Mucosa of descending colon (tissue), 3 donors: ENCODE data around the gene HFM1. TPM values are rescaled to one million over a fixed set of nuclear protein-coding genes. Genes with fewer than 3 reads are reported as not detected.
"Not testable (repeated sequence)": the region's sequence is repeated elsewhere in the genome, so short reads cannot be mapped to it uniquely, and the experiment has no call there.

Experiments used
- ATAC-seq: fragments of 200-7000 bp; cut with Tn5 transposase; one replicate; pipeline ENCODE4 v1.9.1; 2020; ENCODE audit warnings: mild to moderate bottlenecking, moderate library complexity
- DNase-seq, 3 donors: peaks; one replicate each; pipeline ENCODE4 v3.0.0-alpha.2; 2020
- H3K36me3 ChIP-seq: fragments of 200-600 bp; one replicate; pipeline ENCODE4 v1.8.0; 2021; ENCODE audit warnings: low read depth, mild to moderate bottlenecking
- H3K4me1 ChIP-seq: fragments of 200-600 bp; one replicate; pipeline ENCODE4 v1.8.0; 2021; ENCODE audit warnings: low read depth, mild to moderate bottlenecking
- H3K4me3 ChIP-seq: fragments of 200-600 bp; one replicate; pipeline ENCODE4 v1.8.0; 2021; ENCODE audit warnings: mild to moderate bottlenecking
- H3K9me3 ChIP-seq: fragments of 200-600 bp; one replicate; pipeline ENCODE4 v1.8.0; 2021; ENCODE audit warnings: mild to moderate bottlenecking
- intact Hi-C, 2 donors: fragments of 100-400 bp; cut with DNase I in 1 of 2; cut with micrococcal nuclease in 1 of 2; formaldehyde crosslinking; loops; one replicate each; pipeline versions ENCODE4 v1.11.0 to v1.11.1; 2022; cut with DNase I, micrococcal nuclease
- total RNA-seq, 3 donors: library from RNA; stranded (reverse); fragmentation: NEBNext Ultra II Directional in 2 of 3; extraction: Animal tissue kit (Norgen Biotek cat#: 25700) in 2 of 3; gene quantifications; one replicate each; pipeline versions ENCODE4 v1.2.1 to v1.2.4, GENCODE V29; 2021 to 2023
- TF ChIP-seq, protein P1 (sequence below): fragments of 200-600 bp; IDR thresholded peaks from one replicate; pipeline ENCODE4 v1.8.0; 2022; ENCODE audit warnings: antibody characterized with exemption, mild to moderate bottlenecking
- donor health status: DM: no; HTN: no; CAD: no; lungs with moderate emphysema.
- donor health status: DM: no; HTN: no; CAD: no.
- donor health status: DM: no; HTN: yes; CAD: no.

The HFM1 gene
- total RNA-seq, 3 donors from 2014 or later = 0.12 to 1.2 (median 0.22) TPM

DNA sequence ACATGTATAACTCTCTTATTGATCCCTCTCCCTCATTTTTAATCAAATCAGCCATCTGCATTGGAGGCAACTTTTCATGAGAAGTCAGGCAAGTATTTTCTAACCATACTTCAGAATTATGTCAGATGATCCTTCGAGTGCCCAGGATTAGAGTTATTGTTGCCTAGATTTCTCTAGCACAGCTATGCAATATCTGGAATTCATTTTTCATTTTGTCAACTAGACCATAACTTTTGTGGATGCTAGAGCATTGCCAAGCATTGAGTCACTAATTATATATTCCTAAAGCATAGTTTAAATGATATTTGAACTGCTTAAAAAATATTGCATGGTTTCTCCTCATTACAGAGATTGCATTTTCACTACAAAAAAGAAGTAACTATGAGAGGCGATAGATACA lies 21.2 kb downstream of the HFM1 start:
- TF ChIP-seq, protein P1, sequence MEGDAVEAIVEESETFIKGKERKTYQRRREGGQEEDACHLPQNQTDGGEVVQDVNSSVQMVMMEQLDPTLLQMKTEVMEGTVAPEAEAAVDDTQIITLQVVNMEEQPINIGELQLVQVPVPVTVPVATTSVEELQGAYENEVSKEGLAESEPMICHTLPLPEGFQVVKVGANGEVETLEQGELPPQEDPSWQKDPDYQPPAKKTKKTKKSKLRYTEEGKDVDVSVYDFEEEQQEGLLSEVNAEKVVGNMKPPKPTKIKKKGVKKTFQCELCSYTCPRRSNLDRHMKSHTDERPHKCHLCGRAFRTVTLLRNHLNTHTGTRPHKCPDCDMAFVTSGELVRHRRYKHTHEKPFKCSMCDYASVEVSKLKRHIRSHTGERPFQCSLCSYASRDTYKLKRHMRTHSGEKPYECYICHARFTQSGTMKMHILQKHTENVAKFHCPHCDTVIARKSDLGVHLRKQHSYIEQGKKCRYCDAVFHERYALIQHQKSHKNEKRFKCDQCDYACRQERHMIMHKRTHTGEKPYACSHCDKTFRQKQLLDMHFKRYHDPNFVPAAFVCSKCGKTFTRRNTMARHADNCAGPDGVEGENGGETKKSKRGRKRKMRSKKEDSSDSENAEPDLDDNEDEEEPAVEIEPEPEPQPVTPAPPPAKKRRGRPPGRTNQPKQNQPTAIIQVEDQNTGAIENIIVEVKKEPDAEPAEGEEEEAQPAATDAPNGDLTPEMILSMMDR = no peak
- no peak overlapping the region for H3K4me3 ChIP-seq
- intact Hi-C loops = no loop called here
- H3K36me3 ChIP-seq = no peaks in the 10 kb centered on the region
- H3K9me3 ChIP-seq = no peaks in the 10 kb centered on the region
- H3K4me1 ChIP-seq = no peaks in the 10 kb centered on the region
- ATAC-seq = no peak
- no peak for DNase-seq

DNA sequence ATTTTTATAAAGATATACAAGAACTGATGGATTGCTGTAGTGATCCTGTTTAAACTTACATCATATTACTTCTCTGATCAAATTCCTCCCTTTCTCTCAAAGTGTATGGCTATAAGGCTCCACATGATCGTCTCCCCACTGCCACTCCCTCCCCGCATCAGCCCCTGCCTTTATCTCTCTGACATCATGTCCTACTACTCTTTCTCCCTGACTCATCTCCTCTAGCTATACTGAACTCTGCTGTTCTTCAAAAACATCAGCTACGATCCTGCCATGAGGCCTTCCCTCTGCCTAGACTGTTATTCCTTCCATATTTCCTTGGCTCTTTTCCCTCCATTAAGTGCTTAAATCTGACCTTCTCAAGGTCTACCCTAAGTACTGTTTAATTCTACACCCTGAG lies 22.8 kb downstream of the HFM1 start:
- DNase-seq (no peak), ATAC-seq (no peak)
- H3K36me3 ChIP-seq = no peaks in the 10 kb centered on the region
- TF ChIP-seq, protein P1 = no peak
- H3K4me3 ChIP-seq = no peak overlapping the region
- H3K4me1 ChIP-seq = no peaks in the 10 kb centered on the region
- intact Hi-C loops = no loop called here
- H3K9me3 ChIP-seq = no peaks in the 10 kb centered on the region

DNA sequence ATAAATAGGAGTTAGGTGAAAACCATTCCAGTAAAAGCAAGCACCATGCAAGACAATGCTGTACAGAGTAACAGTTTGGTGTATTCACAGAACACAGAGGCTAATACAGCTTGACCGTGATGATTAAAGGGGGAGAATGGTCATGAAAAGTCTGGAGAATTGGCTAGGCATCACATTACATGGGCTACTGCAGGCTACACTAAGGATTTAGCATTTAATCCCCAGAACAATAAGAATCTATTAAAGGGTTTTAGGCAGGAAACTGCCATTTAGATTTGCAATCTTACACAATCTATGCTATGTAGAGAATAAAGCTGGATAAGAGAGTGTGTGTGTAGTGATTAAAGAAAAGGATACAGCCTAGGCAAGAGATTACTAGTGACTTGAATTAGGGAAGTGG lies 30.6 kb downstream of the HFM1 start:
- intact Hi-C loops = no loop called here
- Histone ChIP-seq H3K4me1 (no peaks in the 10 kb centered on the region), H3K4me3 (no peak overlapping the region), H3K36me3 (no peaks in the 10 kb centered on the region), H3K9me3 (no peaks in the 10 kb centered on the region)
- ATAC-seq (no peak), DNase-seq (no peak)
- TF ChIP-seq, protein P1 = no peak

DNA sequence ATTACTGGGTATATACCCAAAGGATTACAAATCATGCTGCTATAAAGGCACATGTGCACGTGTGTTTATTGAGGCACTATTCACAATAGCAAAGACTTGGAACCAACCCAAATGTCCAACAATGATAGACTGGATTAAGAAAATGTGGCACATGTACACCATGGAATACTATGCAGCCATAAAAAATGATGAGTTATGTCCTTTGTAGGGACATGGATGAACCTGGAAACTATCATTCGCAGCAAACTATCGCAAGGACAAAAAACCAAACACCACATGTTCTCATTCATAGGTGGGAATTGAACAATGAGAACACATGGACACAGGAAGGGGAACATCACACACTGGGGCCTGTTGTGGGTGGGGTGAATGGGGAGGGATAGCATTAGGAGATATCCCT lies 32.4 kb downstream of the HFM1 start:
- H3K4me3 ChIP-seq, H3K9me3 ChIP-seq, H3K4me1 ChIP-seq, intact Hi-C loops, H3K36me3 ChIP-seq, DNase-seq, ATAC-seq: not testable (repeated sequence)

DNA sequence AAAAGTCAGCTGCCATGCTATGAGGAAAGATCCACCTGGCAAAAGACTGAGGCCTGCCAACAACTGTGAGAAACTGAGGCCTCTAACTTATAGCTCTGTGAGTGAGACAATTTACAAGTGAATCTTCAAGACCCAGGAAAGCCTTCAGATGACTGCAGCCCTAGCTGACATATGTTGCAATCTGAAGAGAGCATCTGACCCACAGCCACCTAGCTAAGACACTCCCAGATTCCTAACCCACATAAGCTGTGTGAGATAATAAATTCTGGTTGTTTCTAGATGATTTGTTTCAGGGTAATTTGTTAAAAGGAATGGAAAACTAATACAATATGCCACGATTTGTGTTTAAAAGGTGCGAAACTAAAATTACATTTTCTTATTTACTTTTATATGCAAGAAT lies 55.1 kb downstream of the HFM1 start:
- intact Hi-C loops = no loop called here
- TF ChIP-seq, protein P1 = no peak
- Histone ChIP-seq H3K36me3 (no peaks in the 10 kb centered on the region), H3K4me3 (no peak overlapping the region), H3K9me3 (peaks cover 6% of the 10 kb centered on the region), H3K4me1 (no peaks in the 10 kb centered on the region)
- ATAC-seq (no peak), DNase-seq (no peak)

DNA sequence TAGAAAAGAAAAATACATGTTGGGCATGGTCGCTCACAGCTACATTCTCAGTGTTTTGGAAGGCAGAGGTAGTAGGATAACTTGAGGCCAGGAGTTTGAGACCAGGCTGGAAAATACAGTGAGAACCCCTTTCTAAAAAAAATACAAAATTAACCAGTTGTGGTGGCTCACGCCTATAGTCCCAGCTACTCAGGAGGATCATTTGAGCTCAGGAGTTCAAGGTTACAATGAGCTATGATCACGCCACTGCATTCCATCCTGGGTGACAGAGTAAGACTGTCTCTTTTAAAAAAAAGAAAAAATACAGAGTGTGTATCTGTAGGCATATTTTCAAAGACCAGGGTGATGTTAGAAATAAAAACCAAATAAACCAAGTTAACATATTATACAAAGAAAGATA lies 57.8 kb downstream of the HFM1 start:
- Histone ChIP-seq H3K4me1 (no peaks in the 10 kb centered on the region), H3K4me3 (no peak overlapping the region), H3K36me3 (no peaks in the 10 kb centered on the region), H3K9me3 (no peaks in the 10 kb centered on the region)
- intact Hi-C loops = no loop called here
- no peak for ATAC-seq
- TF ChIP-seq, protein P1 = no peak
- no peak for DNase-seq
